Stimulated activated CD4-positive, alpha-beta T cell treated with anti-CD3 and anti-CD28 coated beads, Interleukin-12 subunit alpha, Interleukin-12 subunit beta, amount 100 ng/mL, for 24 hours (primary cell): Measurements from ENCODE around the gene COL11A2.
"Not testable (repeated sequence)": the region's sequence is repeated elsewhere in the genome, so short reads cannot be mapped to it uniquely, and the experiment has no call there.

ENCODE experiments used
- DNase-seq, 2 experiments: peaks; one replicate each; pipeline ENCODE4 v3.0.0-alpha.2; 2020; ENCODE audit warnings: low read depth in 2 of 2

The COL11A2 gene

GRCh38 chr6:33156561-33156960, 35.7 kb downstream of the COL11A2 start:
- DNase-seq, result no peak

GRCh38 chr6:33154349-33154748, 37.9 kb downstream of the COL11A2 start:
- no peak for DNase-seq

- no peak for DNase-seq
Measured at GRCh38 chr6:33151050-33151449, 41.2 kb downstream of the COL11A2 start.

- not testable (repeated sequence) for DNase-seq
Measured at GRCh38 chr6:33150560-33150959, 41.7 kb downstream of the COL11A2 start.

GRCh38 chr6:33147807-33148666, 44.2 kb downstream of the COL11A2 start:
- DNase-seq, result no peak

- DNase-seq, result no peak
Measured at GRCh38 chr6:33144373-33144772, 47.9 kb downstream of the COL11A2 start.

GRCh38 chr6:33143113-33143770, 49.0 kb downstream of the COL11A2 start:
- no peak for DNase-seq

GRCh38 chr6:33142501-33143070, 49.7 kb downstream of the COL11A2 start:
- DNase-seq, result no peak

- no peak for DNase-seq
Measured at GRCh38 chr6:33140556-33140955, 51.7 kb downstream of the COL11A2 start.

- no peak for DNase-seq
Measured at GRCh38 chr6:33139596-33140206, 52.6 kb downstream of the COL11A2 start.

GRCh38 chr6:33136310-33136900, 55.9 kb downstream of the COL11A2 start:
- DNase-seq, result no peak

GRCh38 chr6:33132081-33132524, 60.2 kb downstream of the COL11A2 start:
- no peak for DNase-seq

- DNase-seq, result no peak
Measured at GRCh38 chr6:33128318-33128717, 63.9 kb downstream of the COL11A2 start.

- peak; percentile 21 to 70 for DNase-seq
Measured at GRCh38 chr6:33126101-33126714, 66.1 kb downstream of the COL11A2 start.

- DNase-seq, result no peak
Measured at GRCh38 chr6:33124947-33125346, 67.3 kb downstream of the COL11A2 start.

GRCh38 chr6:33124525-33124901, 67.8 kb downstream of the COL11A2 start:
- no peak for DNase-seq

- DNase-seq, result no peak
Measured at GRCh38 chr6:33123732-33124524, 68.3 kb downstream of the COL11A2 start.

GRCh38 chr6:33123181-33123580, 69.1 kb downstream of the COL11A2 start:
- no peak for DNase-seq

GRCh38 chr6:33120001-33120400, 72.3 kb downstream of the COL11A2 start:
- DNase-seq, result no peak

- DNase-seq, result no peak
Measured at GRCh38 chr6:33118525-33119123, 73.6 kb downstream of the COL11A2 start.
